IMR-90 (cell line): Measurements from ENCODE around the gene PNKP.

Source experiments
- CHD1 ChIP-seq: IDR thresholded peaks from 2 replicates; pipeline ENCODE4 v1.6.1; 2012; ENCODE audit warnings: low read depth, low read length, improper control_type of control experiment
- CTCF ChIP-seq: conservative IDR thresholded peaks from 2 replicates; pipeline ENCODE4 v1.5.1; 2012; ENCODE audit warnings: mild to moderate bottlenecking, low read depth, low read length, improper control_type of control experiment
- POLR2A ChIP-seq: IDR thresholded peaks from 2 replicates; pipeline ENCODE4 v1.6.1; 2012; ENCODE audit warnings: mild to moderate bottlenecking, low read depth, low read length

GRCh38 chr19:49875177-49875576 is 7.8 kb upstream of the PNKP start:
- TF ChIP-seq POLR2A (no peak), CHD1 (no peak), CTCF (no peak)
